ENCODE data around the gene KIRREL3.

The KIRREL3 gene

GRCh38 chr11:126874276-126874675 lies 126.3 kb downstream of the KIRREL3 start:
- H3K27ac ChIP-seq, result no peak overlapping the region
- no peak for TF ChIP-seq CTCF (conservative IDR thresholded peaks at IDR 0.05)

DNA sequence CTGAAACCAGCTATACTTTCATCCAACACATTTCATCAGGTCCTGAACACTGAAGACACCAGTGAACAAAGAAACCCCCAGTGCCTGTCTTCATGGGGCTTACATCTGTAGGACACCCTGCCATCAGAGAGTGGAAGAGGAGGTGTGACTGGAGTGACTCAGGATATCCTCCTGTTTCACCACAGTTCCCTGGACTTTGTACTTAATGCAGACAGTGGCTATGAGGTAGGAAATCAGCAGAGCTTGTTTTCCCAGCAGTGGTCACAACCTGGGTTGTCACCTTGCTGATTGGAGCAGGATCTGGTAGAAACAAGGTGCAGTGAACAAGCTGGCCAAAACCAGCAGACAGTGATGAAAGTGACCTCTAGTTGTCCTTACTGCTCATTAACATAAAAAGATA lies 128.8 kb downstream of the KIRREL3 start:
- TF ChIP-seq CTCF (conservative IDR thresholded peaks at IDR 0.05), result no peak
- H3K27ac ChIP-seq, result no peak overlapping the region

- no peak overlapping the region for H3K27ac ChIP-seq
- TF ChIP-seq CTCF (conservative IDR thresholded peaks at IDR 0.05), result no peak
Observed at GRCh38 chr11:126870021-126870420, 130.5 kb downstream of the KIRREL3 start.

- no peak overlapping the region for H3K27ac ChIP-seq
- TF ChIP-seq CTCF (conservative IDR thresholded peaks at IDR 0.05), result no peak
Observed at GRCh38 chr11:126868741-126869140, 131.8 kb downstream of the KIRREL3 start.

DNA sequence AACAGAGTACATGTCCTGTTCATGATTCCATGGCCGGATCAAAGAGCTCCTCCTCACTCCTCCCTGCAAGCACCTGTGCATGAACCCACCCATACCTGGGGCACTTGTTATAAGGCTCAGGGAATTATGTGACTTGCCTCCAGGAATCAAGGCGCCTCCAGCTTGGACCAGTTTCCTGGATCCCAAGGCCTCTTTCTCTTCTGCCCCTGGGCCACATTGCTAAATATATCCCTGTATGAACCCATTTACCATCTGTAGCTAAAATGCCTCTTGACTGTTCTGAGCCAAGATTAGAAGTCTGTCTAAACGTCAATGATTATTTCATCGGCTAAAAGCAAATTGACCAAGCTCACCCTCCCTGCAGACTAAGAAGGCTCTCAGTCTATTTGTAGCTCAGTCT lies 135.6 kb downstream of the KIRREL3 start:
- TF ChIP-seq CTCF (conservative IDR thresholded peaks at IDR 0.05), result no peak
- H3K27ac ChIP-seq, result no peak overlapping the region

DNA sequence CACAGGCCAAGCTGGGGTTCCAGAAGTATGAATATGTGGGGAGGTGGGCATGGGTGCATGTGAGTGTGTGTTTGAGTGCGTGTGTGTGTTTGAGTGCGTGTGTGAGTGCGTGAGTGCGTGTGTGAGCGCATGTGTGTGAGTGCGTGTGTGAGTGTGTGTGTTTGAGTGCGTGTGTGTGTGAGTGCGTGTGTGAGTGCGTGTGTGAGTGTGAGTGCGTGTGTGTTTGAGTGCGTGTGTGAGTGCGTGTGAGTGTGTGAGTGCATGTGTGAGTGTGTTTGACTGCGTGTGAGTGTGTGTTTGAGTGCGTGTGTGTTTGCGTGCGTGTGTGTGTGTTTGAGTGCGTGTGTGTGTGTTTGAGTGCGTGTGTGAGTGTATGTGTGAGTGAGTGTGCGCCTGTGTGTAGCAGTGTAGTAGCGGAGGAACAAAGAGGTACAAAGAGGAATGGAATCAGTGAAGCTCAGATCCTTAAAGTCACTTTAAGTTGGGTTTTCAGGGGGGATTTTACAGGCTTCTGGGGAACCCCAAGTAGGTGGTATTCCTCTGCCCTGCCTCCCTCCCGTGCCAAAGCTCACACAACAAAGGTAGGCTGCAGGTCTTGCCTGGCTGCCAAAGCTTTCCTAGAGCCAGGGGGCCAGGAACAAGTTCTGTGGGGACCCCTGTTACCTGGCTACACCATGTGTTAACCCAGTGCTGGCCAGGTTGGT lies 137.1 kb downstream of the KIRREL3 start:
- no peak overlapping the region for H3K27ac ChIP-seq
- no peak for TF ChIP-seq CTCF (conservative IDR thresholded peaks at IDR 0.05)

DNA sequence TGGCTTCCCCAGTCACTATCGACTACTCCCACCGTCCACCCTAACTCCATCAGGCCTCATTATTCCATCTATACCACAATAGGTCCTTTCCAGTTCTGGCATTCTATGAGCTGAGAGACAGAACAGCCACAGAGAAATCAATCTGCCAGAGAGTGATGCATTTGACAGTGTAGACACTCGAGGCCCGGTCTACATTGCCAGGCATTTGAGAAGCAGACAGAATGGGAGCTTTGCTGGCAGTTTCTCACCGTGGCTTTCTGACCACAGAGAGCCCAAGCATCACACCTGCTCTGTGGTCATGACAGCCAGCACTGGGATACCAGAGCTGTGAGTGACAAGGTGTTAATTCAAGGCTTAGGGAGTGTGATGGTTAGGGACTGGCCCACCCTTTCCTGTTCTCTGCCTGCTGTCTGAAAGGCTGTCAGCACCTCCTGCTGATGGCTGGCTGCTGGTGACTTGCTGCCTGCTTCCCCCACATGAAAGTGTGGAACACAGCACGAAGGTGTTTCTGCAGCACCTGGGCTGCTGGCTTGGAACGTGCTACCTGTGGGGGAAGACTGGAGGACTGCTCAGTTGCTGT lies 137.8 kb downstream of the KIRREL3 start:
- no peak for TF ChIP-seq CTCF (conservative IDR thresholded peaks at IDR 0.05)
- H3K27ac ChIP-seq, result no peak overlapping the region
